ENCODE results near the gene POTEJ. TPM values are rescaled to one million over a fixed set of nuclear protein-coding genes. Genes with fewer than 3 reads are reported as not detected.

Gene POTEJ
- not detected in 2 replicates for total RNA-seq

GRCh38 chr2:130611140-130611539, at the start of gene POTEJ:
Gene POTEJ (plus strand): TSS chr2:130611440. CDS start chr2:130611533, 93 bp downstream.

GRCh38 chr2:130599393-130599792, 11.8 kb upstream of the POTEJ start, which contains the start of gene CFC1:
Gene CFC1 (minus strand): TSS chr2:130599575. CDS start chr2:130599287, 288 bp downstream.

Small RNA genes within 50 kb of the gene (small RNA-seq; reads per million reads assigned to genes)
- gene RF00017 (ENCODE audit: low replicate concordance) (not detected), gene RNU6-848P (ENCODE audit: low replicate concordance) (not detected)

Other genes starting within 250 kb of the POTEJ start
- not detected in 2 replicates for gene POTEI, start 102.1 kb upstream of the POTEJ start, total RNA-seq
- gene CFC1B, start 90.2 kb upstream of the POTEJ start, total RNA-seq = not detected in 2 replicates
- gene CFC1, start 11.9 kb upstream of the POTEJ start, total RNA-seq = not detected in 2 replicates
- not detected in 2 replicates for gene GPR148, start 117.6 kb downstream of the POTEJ start, total RNA-seq
- not detected in 2 replicates for gene AMER3, start 144.1 kb downstream of the POTEJ start, total RNA-seq
- 1.0 and 1.8 TPM in 2 replicates for gene ARHGEF4, start 225.5 kb downstream of the POTEJ start, total RNA-seq